ENCODE measurements around the gene TTBK2.

DNA sequence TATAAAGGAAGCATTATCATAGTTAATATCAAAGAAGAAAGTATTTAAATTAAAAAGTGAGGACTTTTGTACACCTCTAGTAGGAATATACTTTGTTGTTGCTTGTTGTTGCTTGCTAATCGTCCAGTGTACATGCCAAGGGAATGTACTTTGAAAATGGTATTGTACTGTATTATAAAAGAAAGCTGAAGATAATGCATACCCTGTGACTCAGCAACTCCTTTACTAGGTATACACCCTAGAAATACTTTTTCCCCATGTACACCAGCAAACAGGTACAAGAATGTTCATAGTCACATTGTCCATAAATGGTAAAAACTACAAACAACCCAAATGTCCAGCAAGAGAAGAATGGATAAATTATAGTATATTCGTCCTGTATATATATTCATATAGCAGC lies 12.0 kb downstream of the TTBK2 start:
- TF ChIP-seq, protein P1, sequence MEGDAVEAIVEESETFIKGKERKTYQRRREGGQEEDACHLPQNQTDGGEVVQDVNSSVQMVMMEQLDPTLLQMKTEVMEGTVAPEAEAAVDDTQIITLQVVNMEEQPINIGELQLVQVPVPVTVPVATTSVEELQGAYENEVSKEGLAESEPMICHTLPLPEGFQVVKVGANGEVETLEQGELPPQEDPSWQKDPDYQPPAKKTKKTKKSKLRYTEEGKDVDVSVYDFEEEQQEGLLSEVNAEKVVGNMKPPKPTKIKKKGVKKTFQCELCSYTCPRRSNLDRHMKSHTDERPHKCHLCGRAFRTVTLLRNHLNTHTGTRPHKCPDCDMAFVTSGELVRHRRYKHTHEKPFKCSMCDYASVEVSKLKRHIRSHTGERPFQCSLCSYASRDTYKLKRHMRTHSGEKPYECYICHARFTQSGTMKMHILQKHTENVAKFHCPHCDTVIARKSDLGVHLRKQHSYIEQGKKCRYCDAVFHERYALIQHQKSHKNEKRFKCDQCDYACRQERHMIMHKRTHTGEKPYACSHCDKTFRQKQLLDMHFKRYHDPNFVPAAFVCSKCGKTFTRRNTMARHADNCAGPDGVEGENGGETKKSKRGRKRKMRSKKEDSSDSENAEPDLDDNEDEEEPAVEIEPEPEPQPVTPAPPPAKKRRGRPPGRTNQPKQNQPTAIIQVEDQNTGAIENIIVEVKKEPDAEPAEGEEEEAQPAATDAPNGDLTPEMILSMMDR (IDR thresholded peaks at IDR 0.05; ENCODE audit: low read length) = no peak
- no peak for TF ChIP-seq EZH2phosphoT487 (IDR thresholded peaks at IDR 0.05; ENCODE audit: low read length)

Measured in MM.1S (cell line).